Measurements from ENCODE around the gene EVI2A. TPM values are rescaled to one million over a fixed set of nuclear protein-coding genes. Genes with fewer than 3 reads are reported as not detected.

Gene EVI2A
- total RNA-seq, 2 donors from 2014 or later: 2.6 to 7.4 TPM

DNA sequence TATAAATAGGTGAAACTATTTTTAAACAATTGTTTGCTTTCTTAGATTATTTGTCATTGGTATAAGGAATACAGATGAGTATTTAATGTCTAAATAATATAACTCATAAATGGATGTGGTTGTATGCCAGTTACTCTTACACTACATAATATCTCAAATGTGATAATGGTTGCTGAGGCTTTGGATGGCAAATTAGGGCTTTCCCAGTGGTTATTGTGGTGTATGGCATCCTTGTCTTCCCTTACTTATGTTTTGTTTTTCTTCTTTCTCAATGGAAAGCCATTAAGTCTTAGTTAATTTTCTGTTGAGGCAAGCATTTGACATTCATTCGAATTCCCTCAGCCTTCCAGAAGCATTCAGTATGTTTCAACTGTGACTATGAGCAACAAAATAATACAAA is 34.8 kb downstream of the EVI2A start:
- no peak for DNase-seq
- no peak overlapping the region for H3K9ac ChIP-seq (ENCODE audit: low read depth in 2 of 2, low read length in 2 of 2)
- H3K4me3 ChIP-seq: no peak overlapping the region
- intact Hi-C loops (cut with DNase I): no loop called here
- H3K4me1 ChIP-seq: no peaks in the 10 kb centered on the region
- no peaks in the 10 kb centered on the region for H3K9me3 ChIP-seq
- no peaks in the 10 kb centered on the region for H3K27me3 ChIP-seq
- no peak overlapping the region for H3K27ac ChIP-seq
- no peaks in the 10 kb centered on the region for H3K36me3 ChIP-seq
- TF ChIP-seq, protein P1, sequence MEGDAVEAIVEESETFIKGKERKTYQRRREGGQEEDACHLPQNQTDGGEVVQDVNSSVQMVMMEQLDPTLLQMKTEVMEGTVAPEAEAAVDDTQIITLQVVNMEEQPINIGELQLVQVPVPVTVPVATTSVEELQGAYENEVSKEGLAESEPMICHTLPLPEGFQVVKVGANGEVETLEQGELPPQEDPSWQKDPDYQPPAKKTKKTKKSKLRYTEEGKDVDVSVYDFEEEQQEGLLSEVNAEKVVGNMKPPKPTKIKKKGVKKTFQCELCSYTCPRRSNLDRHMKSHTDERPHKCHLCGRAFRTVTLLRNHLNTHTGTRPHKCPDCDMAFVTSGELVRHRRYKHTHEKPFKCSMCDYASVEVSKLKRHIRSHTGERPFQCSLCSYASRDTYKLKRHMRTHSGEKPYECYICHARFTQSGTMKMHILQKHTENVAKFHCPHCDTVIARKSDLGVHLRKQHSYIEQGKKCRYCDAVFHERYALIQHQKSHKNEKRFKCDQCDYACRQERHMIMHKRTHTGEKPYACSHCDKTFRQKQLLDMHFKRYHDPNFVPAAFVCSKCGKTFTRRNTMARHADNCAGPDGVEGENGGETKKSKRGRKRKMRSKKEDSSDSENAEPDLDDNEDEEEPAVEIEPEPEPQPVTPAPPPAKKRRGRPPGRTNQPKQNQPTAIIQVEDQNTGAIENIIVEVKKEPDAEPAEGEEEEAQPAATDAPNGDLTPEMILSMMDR (IDR thresholded peaks at IDR 0.05): no peak

DNA sequence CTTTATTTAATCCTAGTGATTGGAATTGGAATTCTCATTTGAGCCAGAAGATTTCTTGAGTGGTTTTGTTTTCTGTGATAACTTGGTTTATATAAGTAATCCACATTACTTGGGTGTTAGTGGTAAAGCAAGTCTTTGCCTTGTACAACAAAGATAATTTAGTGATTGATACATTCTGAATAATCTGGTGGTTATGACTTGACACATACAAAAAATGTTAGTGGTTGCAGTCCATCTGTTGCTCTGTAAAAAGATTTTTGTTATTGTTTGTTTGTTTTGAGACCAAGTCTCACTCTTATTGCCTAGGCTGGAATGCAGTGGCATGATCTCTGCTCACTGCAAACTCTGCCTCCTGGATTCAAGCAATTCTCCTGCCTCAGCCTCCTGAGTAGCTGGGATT is 37.6 kb downstream of the EVI2A start:
- no peaks in the 10 kb centered on the region for H3K4me1 ChIP-seq
- H3K9ac ChIP-seq (ENCODE audit: low read depth in 2 of 2, low read length in 2 of 2): no peak overlapping the region
- H3K27ac ChIP-seq: no peak overlapping the region
- intact Hi-C loops (cut with DNase I): no loop called here
- no peak for DNase-seq
- H3K27me3 ChIP-seq: no peaks in the 10 kb centered on the region
- H3K4me3 ChIP-seq: no peak overlapping the region
- TF ChIP-seq, protein P1 (IDR thresholded peaks at IDR 0.05): no peak
- no peaks in the 10 kb centered on the region for H3K9me3 ChIP-seq
- no peaks in the 10 kb centered on the region for H3K36me3 ChIP-seq

DNA sequence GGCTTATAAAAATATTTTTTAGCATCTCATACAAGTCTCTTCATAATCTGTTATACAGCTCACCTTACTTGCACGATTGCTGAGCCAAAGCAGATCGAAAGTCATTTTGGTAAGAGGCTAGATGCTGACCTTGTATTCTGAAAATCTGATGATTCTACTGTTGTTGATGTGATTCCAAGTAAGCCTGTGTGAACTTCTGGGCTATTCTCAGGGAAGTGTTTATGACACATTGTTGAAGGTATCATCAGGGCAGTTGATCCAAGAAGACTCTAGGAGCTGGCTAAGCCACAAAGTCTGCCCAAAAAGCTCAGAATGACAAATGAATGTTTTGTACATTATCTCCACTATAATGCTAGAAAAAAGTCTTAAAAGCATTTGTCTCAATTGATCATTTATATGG is 40.4 kb downstream of the EVI2A start:
- no peaks in the 10 kb centered on the region for H3K4me1 ChIP-seq
- H3K9ac ChIP-seq (ENCODE audit: low read depth in 2 of 2, low read length in 2 of 2): no peak overlapping the region
- no peaks in the 10 kb centered on the region for H3K9me3 ChIP-seq
- TF ChIP-seq, protein P1 (IDR thresholded peaks at IDR 0.05): no peak
- H3K4me3 ChIP-seq: no peak overlapping the region
- no peak for DNase-seq
- H3K36me3 ChIP-seq: no peaks in the 10 kb centered on the region
- H3K27me3 ChIP-seq: no peaks in the 10 kb centered on the region
- no peak overlapping the region for H3K27ac ChIP-seq
- intact Hi-C loops (cut with DNase I): no loop called here

DNA sequence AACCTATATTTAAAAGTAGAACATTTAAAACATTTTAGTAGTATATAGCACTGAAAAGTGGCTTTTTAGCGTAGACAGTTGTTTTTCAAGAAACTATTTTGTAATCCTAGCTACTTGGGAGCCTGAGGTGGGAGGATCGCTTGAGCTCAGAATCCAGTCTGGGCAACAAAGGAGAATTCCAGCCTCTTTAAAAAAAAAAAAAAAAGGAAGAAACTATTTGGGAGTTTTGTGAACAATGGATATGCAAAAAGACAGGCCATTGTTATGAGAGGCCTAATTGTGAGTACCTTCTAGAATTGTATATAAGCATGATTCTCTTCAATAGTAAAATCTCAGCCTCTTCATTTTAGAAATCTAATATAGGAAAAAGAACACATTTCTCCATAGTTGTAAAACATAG is 42.0 kb downstream of the EVI2A start:
- intact Hi-C loops (cut with DNase I): no loop called here
- Histone ChIP-seq H3K4me1 (no peaks in the 10 kb centered on the region), H3K36me3 (no peaks in the 10 kb centered on the region), H3K27me3 (no peaks in the 10 kb centered on the region), H3K27ac (no peak overlapping the region), H3K4me3 (no peak overlapping the region), H3K9ac (ENCODE audit: low read depth in 2 of 2, low read length in 2 of 2) (no peak overlapping the region), H3K9me3 (no peaks in the 10 kb centered on the region)
- TF ChIP-seq, protein P1 (IDR thresholded peaks at IDR 0.05): no peak
- no peak for DNase-seq

DNA sequence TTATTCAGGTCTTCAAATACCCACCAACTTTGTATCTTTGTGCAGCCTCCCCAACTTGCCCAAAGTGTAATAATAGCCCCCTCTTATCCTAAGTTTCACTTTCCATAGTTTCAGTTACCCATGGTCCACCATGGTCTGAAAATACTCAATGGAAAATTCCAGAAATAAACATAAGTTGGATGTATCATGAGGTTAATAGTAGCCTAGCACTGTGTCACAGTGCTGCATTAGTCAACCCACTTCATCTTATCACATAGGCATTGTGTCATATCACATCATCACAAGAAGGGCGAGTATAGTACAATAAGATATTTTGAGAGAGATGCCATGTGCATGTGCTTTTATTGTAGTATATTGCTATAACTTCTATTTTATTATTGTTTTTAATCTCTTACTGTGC is 46.3 kb downstream of the EVI2A start:
- intact Hi-C loops (cut with DNase I): no loop called here
- H3K9me3 ChIP-seq: no peaks in the 10 kb centered on the region
- TF ChIP-seq, protein P1 (IDR thresholded peaks at IDR 0.05): no peak

DNA sequence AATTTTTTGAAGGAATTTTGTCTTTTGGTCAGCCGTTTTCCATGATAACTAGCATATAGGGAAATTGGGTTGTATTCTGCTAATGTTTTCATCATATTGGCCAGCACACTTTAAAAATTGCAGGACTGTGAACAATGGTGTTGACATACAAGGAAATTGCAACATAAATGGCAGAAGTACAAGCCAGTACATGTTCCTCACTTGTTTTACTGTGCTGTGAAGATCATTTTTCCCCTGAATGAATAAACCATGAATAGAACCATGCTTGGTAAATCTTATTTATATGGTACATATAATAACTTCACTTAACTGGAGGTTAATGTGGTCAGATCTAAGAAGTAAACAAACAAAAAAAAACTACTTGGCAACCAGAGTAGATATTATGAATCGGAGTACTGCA is 47.2 kb downstream of the EVI2A start:
- Histone ChIP-seq H3K9me3 (no peaks in the 10 kb centered on the region), H3K27ac (no peak overlapping the region), H3K27me3 (no peaks in the 10 kb centered on the region), H3K9ac (ENCODE audit: low read depth in 2 of 2, low read length in 2 of 2) (no peak overlapping the region), H3K4me1 (no peaks in the 10 kb centered on the region), H3K4me3 (no peak overlapping the region), H3K36me3 (no peaks in the 10 kb centered on the region)
- TF ChIP-seq, protein P1 (IDR thresholded peaks at IDR 0.05): no peak
- DNase-seq: no peak
- intact Hi-C loops (cut with DNase I): no loop called here

More for the DNA sequence above, 46.3 kb downstream of the EVI2A start:
- DNase-seq: no peak
- Histone ChIP-seq H3K27ac (no peak overlapping the region), H3K27me3 (no peaks in the 10 kb centered on the region), H3K9ac (ENCODE audit: low read depth in 2 of 2, low read length in 2 of 2) (no peak overlapping the region), H3K4me3 (no peak overlapping the region), H3K36me3 (no peaks in the 10 kb centered on the region), H3K4me1 (no peaks in the 10 kb centered on the region)
